NCI-H187 (cell line): Measurements from ENCODE around the gene KCNJ4.
"Not testable (repeated sequence)": the region's sequence is repeated elsewhere in the genome, so short reads cannot be mapped to it uniquely, and the experiment has no call there.

Source experiments
- DNase-seq, 2 experiments: peaks; one replicate each; lab custom pipeline; 2025; lab: John Stamatoyannopoulos, UW

The KCNJ4 gene

DNA sequence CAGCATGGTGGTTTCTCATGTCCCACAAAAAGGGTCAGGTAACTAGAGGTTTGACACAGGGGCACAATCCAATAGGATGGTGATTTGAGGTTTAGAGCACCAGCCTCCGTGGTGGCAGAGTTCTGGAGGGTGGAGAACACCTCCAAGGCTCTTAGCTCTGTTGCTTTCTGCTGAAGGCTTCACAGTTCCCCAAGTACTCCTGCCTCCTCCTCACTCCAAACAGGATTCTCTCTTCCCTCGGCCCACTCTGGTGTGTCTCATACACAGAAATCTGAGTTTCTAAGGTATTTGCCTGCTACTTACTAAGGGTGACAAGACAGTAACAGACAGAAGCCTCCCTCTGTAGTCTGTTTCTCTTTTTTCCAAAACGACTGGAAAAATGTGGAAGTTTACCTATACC is 73.6 kb downstream of the KCNJ4 start:
- not testable (repeated sequence) for DNase-seq
